Calu3 (cell line): ENCODE data around the gene RPGRIP1. TPM values are rescaled to one million over a fixed set of nuclear protein-coding genes. Genes with fewer than 3 reads are reported as not detected.

Source experiments
- BruUV-seq: library from RNA; stranded (reverse); fragments of 400-500 nt; replicated peaks from 2 replicates; lab custom pipeline; 2021; lab: Mats Ljungman, UMichigan
- CTCF ChIA-PET: fragments of 300-600 bp; sonication (Branson Sonifier 250); formaldehyde crosslinking; loops from one replicate; lab custom pipeline; 2022; ENCODE audit warnings: antibody characterized with exemption; lab: Charles Lee
- DNase-seq: peaks from one replicate; pipeline ENCODE4 v3.0.0; 2022
- H3K27ac Mint-ChIP-seq: one replicate; pipeline ENCODE4 v1.8.0; 2022; ENCODE audit warnings: mixed read lengths; ENCODE audit not compliant: unreplicated experiment
- H3K27me3 Mint-ChIP-seq: one replicate; pipeline ENCODE4 v1.8.0; 2022; ENCODE audit warnings: mixed read lengths; ENCODE audit not compliant: unreplicated experiment
- H3K36me3 Mint-ChIP-seq: one replicate; pipeline ENCODE4 v1.8.0; 2022; ENCODE audit warnings: mild to moderate bottlenecking, moderate library complexity, mixed read lengths; ENCODE audit not compliant: insufficient read depth, unreplicated experiment
- H3K4me1 Mint-ChIP-seq: one replicate; pipeline ENCODE4 v1.8.0; 2022; ENCODE audit warnings: mild to moderate bottlenecking, low read depth, mixed read lengths; ENCODE audit not compliant: unreplicated experiment
- H3K4me3 Mint-ChIP-seq: one replicate; pipeline ENCODE4 v1.8.0; 2022; ENCODE audit warnings: mild to moderate bottlenecking, low read depth, moderate library complexity, mixed read lengths; ENCODE audit not compliant: unreplicated experiment
- H3K9me3 Mint-ChIP-seq: one replicate; pipeline ENCODE4 v1.8.0; 2022; ENCODE audit warnings: low read depth, mixed read lengths; ENCODE audit not compliant: unreplicated experiment
- intact Hi-C: fragments of 100-400 bp; cut with micrococcal nuclease; formaldehyde crosslinking; loops from one replicate; pipeline ENCODE4 v1.10.0; 2022; ENCODE audit not compliant: unreplicated experiment
- total RNA-seq: library from RNA; stranded (reverse); gene quantifications from 2 replicates; pipeline ENCODE4 v1.2.3, GENCODE V29; 2022
- TF ChIP-seq, protein P1 (sequence below): fragments of 200-600 bp; IDR thresholded peaks from one replicate; pipeline ENCODE4 v1.8.0; 2022; ENCODE audit warnings: antibody characterized with exemption; ENCODE audit not compliant: unreplicated experiment

The RPGRIP1 gene
- total RNA-seq, 1 experiment from 2014 or later: not detected

DNA sequence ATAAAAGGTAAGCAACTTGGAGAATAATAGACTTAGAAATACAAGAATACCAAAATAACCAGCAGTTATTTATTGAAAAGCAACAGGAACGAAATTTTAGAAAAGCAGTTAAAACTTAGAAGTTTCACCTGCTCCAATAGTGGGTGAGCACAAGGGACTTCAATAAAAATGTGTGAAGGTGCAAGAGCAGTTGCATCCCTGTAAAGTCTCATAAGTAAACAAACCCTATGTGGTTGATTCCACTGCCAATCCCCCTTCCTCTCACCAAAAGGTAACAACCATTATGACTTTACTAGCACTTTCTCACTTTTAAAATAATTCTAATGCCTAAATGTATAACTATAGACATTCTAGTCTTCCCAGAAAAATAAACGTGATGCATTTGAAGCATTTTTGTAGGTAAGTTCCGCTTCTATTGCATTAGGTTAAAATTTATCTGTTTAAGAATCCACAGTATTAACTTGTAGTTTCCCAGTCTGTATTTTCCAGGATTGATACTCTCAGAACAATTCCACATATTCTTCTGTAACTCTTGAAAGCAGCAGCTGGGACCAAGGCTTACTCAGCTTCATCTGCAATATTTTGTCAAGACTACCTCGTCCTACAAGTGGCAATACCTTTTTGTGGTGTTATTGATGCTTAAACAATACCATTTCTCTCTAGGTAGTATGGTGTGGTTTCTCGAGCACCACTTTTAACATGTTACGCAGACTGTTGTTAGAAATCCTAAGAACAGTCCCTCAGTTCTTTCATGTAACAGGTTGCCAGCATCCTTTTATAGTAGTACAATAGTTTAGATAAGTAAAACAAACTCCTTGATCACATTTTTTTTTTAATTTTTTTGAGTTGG is 42.7 kb upstream of the RPGRIP1 start:
- Mint-ChIP-seq H3K27ac (no peak overlapping the region), H3K36me3 (peaks cover 87% of the 10 kb centered on the region), H3K4me1 (peaks cover 43% of the 10 kb centered on the region), H3K4me3 (no peak overlapping the region), H3K9me3 (no peaks in the 10 kb centered on the region), H3K27me3 (no peaks in the 10 kb centered on the region)
- no peak for DNase-seq
- intact Hi-C loops: no loop called here
- CTCF ChIA-PET: no interaction called here
- TF ChIP-seq, protein P1, sequence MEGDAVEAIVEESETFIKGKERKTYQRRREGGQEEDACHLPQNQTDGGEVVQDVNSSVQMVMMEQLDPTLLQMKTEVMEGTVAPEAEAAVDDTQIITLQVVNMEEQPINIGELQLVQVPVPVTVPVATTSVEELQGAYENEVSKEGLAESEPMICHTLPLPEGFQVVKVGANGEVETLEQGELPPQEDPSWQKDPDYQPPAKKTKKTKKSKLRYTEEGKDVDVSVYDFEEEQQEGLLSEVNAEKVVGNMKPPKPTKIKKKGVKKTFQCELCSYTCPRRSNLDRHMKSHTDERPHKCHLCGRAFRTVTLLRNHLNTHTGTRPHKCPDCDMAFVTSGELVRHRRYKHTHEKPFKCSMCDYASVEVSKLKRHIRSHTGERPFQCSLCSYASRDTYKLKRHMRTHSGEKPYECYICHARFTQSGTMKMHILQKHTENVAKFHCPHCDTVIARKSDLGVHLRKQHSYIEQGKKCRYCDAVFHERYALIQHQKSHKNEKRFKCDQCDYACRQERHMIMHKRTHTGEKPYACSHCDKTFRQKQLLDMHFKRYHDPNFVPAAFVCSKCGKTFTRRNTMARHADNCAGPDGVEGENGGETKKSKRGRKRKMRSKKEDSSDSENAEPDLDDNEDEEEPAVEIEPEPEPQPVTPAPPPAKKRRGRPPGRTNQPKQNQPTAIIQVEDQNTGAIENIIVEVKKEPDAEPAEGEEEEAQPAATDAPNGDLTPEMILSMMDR: no peak
- no TSS peak for BruUV-seq

DNA sequence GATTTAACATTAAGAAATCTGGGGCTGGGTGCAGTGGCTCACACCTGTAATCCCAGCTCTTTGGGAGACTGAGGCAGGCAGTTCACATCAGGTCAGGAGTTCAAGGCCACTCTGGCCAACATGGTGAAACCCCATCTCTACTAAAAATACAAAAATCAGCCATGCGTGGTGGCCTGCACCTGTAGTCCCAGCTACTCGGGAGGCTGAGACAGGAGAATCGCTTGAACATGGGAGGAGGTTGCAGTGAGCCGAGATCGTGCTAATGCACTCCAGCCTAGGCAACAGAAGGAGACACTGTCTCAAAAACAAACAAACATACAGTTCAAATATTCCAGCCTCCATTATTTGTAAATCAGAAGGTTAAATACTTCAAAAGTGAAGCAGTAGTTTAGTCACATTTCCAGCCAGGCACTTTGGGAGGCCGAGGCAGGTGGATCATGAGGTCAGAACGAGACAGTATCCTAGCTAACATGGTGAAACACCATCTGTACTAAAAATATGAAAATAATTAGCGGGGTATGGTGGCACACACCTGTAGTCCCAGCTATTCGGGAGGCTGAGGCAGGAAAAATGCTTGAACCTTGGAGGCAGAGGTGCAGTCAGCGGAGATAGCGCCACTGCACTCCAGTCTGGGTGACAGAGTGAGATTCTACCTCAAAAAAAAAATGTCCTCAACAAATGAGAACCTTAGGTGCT is 40.9 kb upstream of the RPGRIP1 start:
- Mint-ChIP-seq H3K9me3 (no peaks in the 10 kb centered on the region), H3K27me3 (no peaks in the 10 kb centered on the region), H3K4me3 (no peak overlapping the region), H3K36me3 (peaks cover 83% of the 10 kb centered on the region), H3K27ac (no peak overlapping the region), H3K4me1 (peaks cover 37% of the 10 kb centered on the region)
- BruUV-seq: no TSS peak
- intact Hi-C loops: no loop called here
- DNase-seq: no peak
- CTCF ChIA-PET: no interaction called here
- TF ChIP-seq, protein P1: no peak

DNA sequence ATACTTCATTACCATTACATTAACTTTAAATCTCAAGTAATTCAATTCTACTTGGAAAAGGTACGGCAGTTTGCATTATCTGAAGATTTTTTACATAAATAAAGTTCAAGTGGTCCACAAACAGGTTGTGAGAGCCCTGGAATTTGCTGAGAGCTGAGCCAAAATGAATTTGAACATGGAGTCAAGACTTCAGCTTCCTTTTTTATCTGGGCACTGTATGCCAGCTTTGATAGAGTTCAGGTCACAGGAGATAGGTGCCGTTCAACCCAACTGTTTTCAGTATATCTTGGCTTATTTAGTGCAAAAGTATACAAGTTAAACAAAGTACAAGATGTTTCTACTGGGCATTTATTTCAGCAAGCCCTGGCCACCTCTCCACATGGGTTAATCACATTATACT is 39.5 kb upstream of the RPGRIP1 start:
- intact Hi-C loops: no loop called here
- peaks cover 83% of the 10 kb centered on the region for H3K36me3 Mint-ChIP-seq
- peaks cover 22% of the 10 kb centered on the region for H3K4me1 Mint-ChIP-seq
- TF ChIP-seq, protein P1: no peak
- no peaks in the 10 kb centered on the region for H3K27me3 Mint-ChIP-seq
- H3K4me3 Mint-ChIP-seq: no peak overlapping the region
- DNase-seq: no peak
- CTCF ChIA-PET: no interaction called here
- no peak overlapping the region for H3K27ac Mint-ChIP-seq
- H3K9me3 Mint-ChIP-seq: no peaks in the 10 kb centered on the region
- no TSS peak for BruUV-seq

DNA sequence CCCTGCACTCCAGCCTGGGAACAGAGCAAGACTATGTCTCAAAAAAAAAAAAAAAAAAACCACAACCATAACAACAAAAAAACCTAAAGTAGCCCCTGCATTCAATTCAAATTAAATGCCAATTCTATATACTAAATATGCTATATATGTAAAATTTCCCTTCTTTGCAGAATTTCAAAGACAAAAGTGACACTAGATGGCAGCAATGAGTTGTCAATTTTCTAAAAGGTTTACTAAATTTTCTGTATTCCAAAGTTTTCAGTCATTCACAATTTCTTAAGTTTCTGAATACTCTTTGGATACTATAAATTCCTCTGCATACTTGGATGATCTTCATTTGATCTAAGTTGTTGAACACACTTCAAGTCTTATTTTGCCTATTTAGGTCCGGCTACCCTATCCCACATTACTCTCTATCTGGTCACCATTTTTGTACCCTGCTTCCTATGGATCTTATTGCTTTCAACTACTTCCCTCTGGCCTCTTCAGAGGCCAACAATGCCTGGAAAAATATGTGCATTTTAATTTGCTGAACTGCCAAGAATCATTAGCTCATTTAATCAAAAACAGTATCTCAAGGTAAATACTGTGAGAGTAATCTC is 38.6 kb upstream of the RPGRIP1 start:
- TF ChIP-seq, protein P1: peak; percentile 24
- intact Hi-C loops: no loop called here
- no peak for DNase-seq
- H3K9me3 Mint-ChIP-seq: no peaks in the 10 kb centered on the region
- CTCF ChIA-PET: no interaction called here
- no TSS peak for BruUV-seq
- H3K4me3 Mint-ChIP-seq: peak overlapping the region; percentile 3
- peak overlapping the region; percentile 7 for H3K27ac Mint-ChIP-seq
- no peaks in the 10 kb centered on the region for H3K27me3 Mint-ChIP-seq
- H3K36me3 Mint-ChIP-seq: peaks cover 86% of the 10 kb centered on the region
- H3K4me1 Mint-ChIP-seq: peaks cover 19% of the 10 kb centered on the region
